K562 (cell line): ENCODE measurements around the gene SPATC1L. TPM values are rescaled to one million over a fixed set of nuclear protein-coding genes. Genes with fewer than 3 reads are reported as not detected.

Experiments used
- ATAC-seq: fragments of 200-7000 bp; cut with Tn5 transposase; 3 replicates; pipeline ENCODE4 v1.9.1; 2020; ENCODE audit warnings: moderate library complexity
- BruUV-seq: library from RNA; stranded (reverse); fragments of 400-500 nt; replicated peaks from 2 replicates; lab custom pipeline; 2021; lab: Mats Ljungman, UMichigan
- CTCF ChIA-PET: fragments of 300-600 bp; formaldehyde crosslinking; extraction: SDS; loops from one replicate; lab custom pipeline; 2021; ENCODE audit warnings: low intra/inter-chr PET ratio; lab: Yijun Ruan, JAX
- POLR2A ChIA-PET: fragments of 300-600, 350-650 bp; sonication (Branson Sonifier 250); formaldehyde crosslinking; extraction: SDS; loops from one replicate; lab custom pipeline; 2021; ENCODE audit warnings: antibody characterized with exemption, inconsistent platforms; lab: Yijun Ruan, JAX
- DNase-seq, 4 experiments: peaks; one replicate each; pipeline versions ENCODE4 v3.0.0 to v3.0.0-alpha.2; 2011 to 2018; ENCODE audit warnings: low spot score in 3 of 4, mixed read lengths in 3 of 4; ENCODE audit errors: extremely low read depth in 1 of 4
- FAIRE-seq: peaks from 2 replicates; lab custom pipeline; 2011; peaks lifted over from hg19 to GRCh38; lab: Jason Lieb, UNC
- H2AFZ ChIP-seq: 2 replicates; pipeline ENCODE4 v1.6.0; 2011; ENCODE audit warnings: low read depth, low read length, control low read depth, inconsistent platforms
- H3K27ac ChIP-seq: fragments of 200-600 bp; 3 replicates; pipeline ENCODE4 v1.8.0; 2011; ENCODE audit warnings: low read depth, mild to moderate bottlenecking, control low read depth, inconsistent platforms, low read length, moderate library complexity, mixed read lengths; ENCODE audit errors: extremely low read depth
- H3K27me3 ChIP-seq, 2 experiments: fragments of 300-600 bp in 1 of 2; 2 replicates in 1 of 2; 3 replicates in 1 of 2; pipeline versions ENCODE4 v1.6.0 to v1.8.0; 2011; ENCODE audit warnings: inconsistent platforms in 2 of 2, low read length in 2 of 2, mild to moderate bottlenecking in 1 of 2, mixed read lengths in 1 of 2, moderate library complexity in 1 of 2; ENCODE audit not compliant: control insufficient read depth in 2 of 2, insufficient read depth in 2 of 2
- H3K36me3 ChIP-seq: fragments of 300-600 bp; 3 replicates; pipeline ENCODE4 v1.8.0; 2011; ENCODE audit warnings: mild to moderate bottlenecking, low read length, inconsistent platforms; ENCODE audit not compliant: control insufficient read depth, insufficient read depth
- H3K4me1 ChIP-seq, 2 experiments: fragments of 200-600 bp in 1 of 2; replicated peaks in 1 of 2; 2 replicates in 1 of 2; 3 replicates in 1 of 2; pipeline versions ENCODE4 v1.5.1 to v1.8.0; 2011; ENCODE audit warnings: inconsistent platforms in 2 of 2, low read length in 2 of 2, mild to moderate bottlenecking in 1 of 2, mixed read lengths in 1 of 2, moderate library complexity in 1 of 2; ENCODE audit not compliant: control insufficient read depth in 2 of 2, insufficient read depth in 2 of 2
- H3K4me2 ChIP-seq: 2 replicates; pipeline ENCODE4 v1.6.1; 2011; ENCODE audit warnings: low read length, control low read depth, inconsistent platforms, mixed read lengths; ENCODE audit not compliant: insufficient read depth
- H3K4me3 ChIP-seq: fragments of 200-600 bp; sonication (generic), shearing (Covaris generic); 2 replicates; pipeline ENCODE4 v1.5.1; 2016; ENCODE audit warnings: control low read depth, inconsistent platforms
- H3K79me2 ChIP-seq: fragments of 200-600 bp; 3 replicates; pipeline ENCODE4 v1.8.0; 2011; ENCODE audit warnings: low read length, inconsistent platforms; ENCODE audit not compliant: control insufficient read depth, insufficient read depth
- H3K9ac ChIP-seq, 2 experiments: 2 replicates each; pipeline versions ENCODE4 v1.6.0 to v1.6.1; 2011; ENCODE audit warnings: low read depth in 2 of 2, low read length in 2 of 2, control low read depth in 1 of 2, inconsistent platforms in 1 of 2, mild to moderate bottlenecking in 1 of 2, mixed read lengths in 1 of 2; ENCODE audit not compliant: insufficient read depth in 1 of 2
- H3K9me1 ChIP-seq: one replicate; pipeline ENCODE4 v1.6.0; 2011; ENCODE audit warnings: inconsistent platforms, mild to moderate bottlenecking, low read length, moderate library complexity; ENCODE audit not compliant: control insufficient read depth, insufficient read depth
- H3K9me3 ChIP-seq: replicated peaks from 2 replicates; pipeline ENCODE4 v1.5.1; 2011; ENCODE audit warnings: low read depth, low read length, inconsistent platforms; ENCODE audit not compliant: control insufficient read depth, insufficient read depth
- H4K20me1 ChIP-seq: replicated peaks from 2 replicates; pipeline ENCODE4 v1.6.1; 2011; ENCODE audit warnings: low read length, inconsistent platforms, mixed read lengths; ENCODE audit not compliant: control insufficient read depth, insufficient read depth
- BACH1 ChIP-seq: fragments of 200-800 bp; sonication (Bioruptor generic); IDR thresholded peaks from 2 replicates; pipeline ENCODE4 v1.6.1; 2016; ENCODE audit warnings: missing genetic modification characterization, missing compliant biosample characterization
- CBX8 ChIP-seq: fragments of 200-600 bp; sonication (generic); IDR thresholded peaks from 2 replicates; pipeline ENCODE4 v1.6.1; 2012; ENCODE audit warnings: borderline replicate concordance, mixed run types, low read depth, mild to moderate bottlenecking, moderate library complexity, mixed read lengths, low read length, control low read depth, inconsistent platforms; ENCODE audit not compliant: poor library complexity, severe bottlenecking; ENCODE audit errors: extremely low read depth
- HMG20B ChIP-seq: fragments of 250-450 bp; sonication (Bioruptor Pico); IDR thresholded peaks from 2 replicates; pipeline ENCODE4 v1.5.0; 2021; ENCODE audit warnings: mild to moderate bottlenecking
- KLF16 ChIP-seq: IDR thresholded peaks from 2 replicates; pipeline ENCODE4 v1.6.1; 2016; ENCODE audit warnings: antibody characterized with exemption
- RAD51 ChIP-seq: fragments of 450-650 bp; IDR thresholded peaks from 2 replicates; pipeline ENCODE4 v1.7.1; 2016; ENCODE audit warnings: low read depth, mild to moderate bottlenecking, borderline replicate concordance
- ZFP1 ChIP-seq: fragments of 450-650 bp; formaldehyde crosslinking; IDR thresholded peaks from 2 replicates; pipeline ENCODE4 v1.4.0; 2020; ENCODE audit warnings: mild to moderate bottlenecking, mixed read lengths
- ZNF133 ChIP-seq: fragments of 250-450 bp; sonication (Bioruptor Pico); IDR thresholded peaks from 2 replicates; pipeline ENCODE4 v1.4.0; 2020; ENCODE audit warnings: mild to moderate bottlenecking
- ZNF551 ChIP-seq: fragments of 250-450 bp; sonication (Bioruptor Pico); IDR thresholded peaks from 2 replicates; pipeline ENCODE4 v1.5.0; 2021; ENCODE audit warnings: mild to moderate bottlenecking, moderate library complexity
- WGBS: fragments of 100-300 bp; shearing (Covaris generic); methylation state at CpG from one replicate; pipeline ENCODE4 v1.1.6; 2016; ENCODE audit warnings: low coverage, mixed read lengths; ENCODE audit not compliant: insufficient coverage; ENCODE audit errors: missing lambda C conversion rate; 5-methylcytosine and 5-hydroxymethylcytosine counted together
- in situ Hi-C: fragments of 300-500 bp; cut with MboI; formaldehyde crosslinking; loops from 4 replicates; pipeline ENCODE4 v1.15.0; 2018; ENCODE audit warnings: inconsistent platforms, mixed read lengths
- intact Hi-C: fragments of 100-400 bp; cut with micrococcal nuclease; formaldehyde crosslinking; loops from 2 replicates; pipeline ENCODE4 v1.14.2; 2022
- polyA plus RNA-seq, 8 experiments: library from polyadenylated mRNA; depleted of rRNA in 4 of 8; stranded (reverse) in 5 of 8; unstranded in 3 of 8; fragments of >200 nt; fragmentation: Nextera tagmentation in 2 of 8; fragmentation: Illumina TruSeq in 1 of 8; extraction: Ambion mirVana in 2 of 8; extraction: Trizol in 1 of 8; gene quantifications; 2 replicates each; pipeline versions ENCODE4 v1.2.1 to v1.2.3, GENCODE V29; 2011 to 2014; ENCODE audit warnings: inconsistent platforms in 1 of 8, missing spikeins in 1 of 8
- total RNA-seq, 7 experiments: library from RNA; depleted of rRNA in 6 of 7; stranded (reverse); fragments of >200 nt in 6 of 7; fragmentation: Illumina TruSeq in 2 of 7; extraction: Trizol in 2 of 7; gene quantifications; 2 replicates each; pipeline versions ENCODE4 v1.2.1 to v1.2.3, GENCODE V29; 2011 to 2021; ENCODE audit warnings: low replicate concordance in 1 of 7

The SPATC1L gene
- total and polyA plus RNA-seq, 9 of the 15 experiments (the other 6 are each of a cell fraction or from before 2014, with no cell fraction given): 0.14 to 121 (median 34.0) TPM; not detected in 1

- no peak overlapping the region for H3K4me2 ChIP-seq
- no peak overlapping the region for H2AFZ ChIP-seq
- peaks cover 0 to 21% of the 10 kb centered on the region in 2 experiments; a peak in 1 of 5 replicates for H3K4me1 ChIP-seq
- no peak overlapping the region for H3K27ac ChIP-seq
- DNase-seq: no peak
- H3K27me3 ChIP-seq: no peaks in the 10 kb centered on the region
- H3K36me3 ChIP-seq: peaks cover 58% of the 10 kb centered on the region; the same call in 2 of the 3 replicates
- no peak overlapping the region for H3K4me3 ChIP-seq
- 92% methylated on average over 4 of the region's 4 CpGs for WGBS
- ATAC-seq: no peak
- no peaks in the 10 kb centered on the region for H3K9me1 ChIP-seq
- intact Hi-C loops (no loop called here), in situ Hi-C loops (no loop called here)
- TF ChIP-seq ZNF551 (CRISPR knock-in tag): no peak
- TF ChIP-seq ZNF133 (CRISPR knock-in tag): no peak
- no peak for TF ChIP-seq BACH1
- TF ChIP-seq CBX8: no peak
- no peak for TF ChIP-seq HMG20B (CRISPR knock-in tag)
- no peak for TF ChIP-seq ZFP1
- TF ChIP-seq KLF16: no peak
- TF ChIP-seq RAD51: no peak
- TF ChIP-seq, all 486 proteins: peak for 0
- H3K79me2 ChIP-seq: peaks cover 13% of the 10 kb centered on the region; the same call in 1 of the 3 replicates
- no TSS peak for BruUV-seq
- POLR2A ChIA-PET: no interaction called here
- H3K9ac ChIP-seq: no peak overlapping the region
- peaks cover 15% of the 10 kb centered on the region for H3K9me3 ChIP-seq
- no peaks in the 10 kb centered on the region; the same call in 1 of the 2 replicates for H4K20me1 ChIP-seq
- FAIRE-seq: peak; percentile 29
- CTCF ChIA-PET: no interaction called here
Measured at GRCh38 chr21:46163380-46163779, 20.9 kb downstream of the SPATC1L start.
